Esophagus muscularis mucosa (tissue), 4 donors: ENCODE measurements around the gene CABP4. TPM values are rescaled to one million over a fixed set of nuclear protein-coding genes. Genes with fewer than 3 reads are reported as not detected.
A peak's percentile ranks its signal among the peaks of the same experiment; 100 is the strongest.
"Not testable (repeated sequence)": the region's sequence is repeated elsewhere in the genome, so short reads cannot be mapped to it uniquely, and the experiment has no call there.

Source experiments
- DNase-seq: peaks from one replicate; pipeline ENCODE4 v3.0.0-alpha.2; 2017; ENCODE audit errors: extremely low spot score
- H3K27ac ChIP-seq, 4 donors: fragments of 200-600 bp; sonication (generic); replicated peaks in 1 of 4; 1 replicate in 3 of 4; 2 replicates in 1 of 4; pipeline ENCODE4 v1.5.1; 2016 to 2019; ENCODE audit warnings: mild to moderate bottlenecking in 1 of 4
- H3K27me3 ChIP-seq, 4 donors: fragments of 200-600 bp; sonication (generic); one replicate each; pipeline versions ENCODE4 v1.5.1 to v1.6.0; 2016 to 2019
- H3K36me3 ChIP-seq, 4 donors: fragments of 200-600 bp; sonication (generic); one replicate each; pipeline ENCODE4 v1.5.1; 2016 to 2019
- H3K4me1 ChIP-seq, 4 donors: fragments of 200-600 bp; sonication (generic); one replicate each; pipeline ENCODE4 v1.5.1; 2016 to 2019
- H3K4me3 ChIP-seq, 4 donors: fragments of 200-600 bp; sonication (generic); 1 replicate in 2 of 4; 2 replicates in 2 of 4; pipeline ENCODE4 v1.5.1; 2016 to 2019; ENCODE audit warnings: mild to moderate bottlenecking in 4 of 4, moderate library complexity in 1 of 4
- H3K9me3 ChIP-seq, 4 donors: fragments of 200-600 bp; sonication (generic); 1 replicate in 3 of 4; 2 replicates in 1 of 4; pipeline ENCODE4 v1.5.1; 2016 to 2019
- EP300 ChIP-seq: sonication (generic); formaldehyde crosslinking; IDR thresholded peaks from one replicate; pipeline ENCODE4 v1.6.1; 2017; ENCODE audit warnings: antibody characterized with exemption
- POLR2A ChIP-seq: fragments of 450-650 bp; IDR thresholded peaks from one replicate; pipeline ENCODE4 v1.6.1; 2017; ENCODE audit warnings: antibody characterized with exemption, moderate library complexity, mild to moderate bottlenecking, low read depth
- POLR2AphosphoS5 ChIP-seq, 2 donors: sonication (generic); formaldehyde crosslinking; IDR thresholded peaks; one replicate each; pipeline ENCODE4 v1.6.1; 2017; ENCODE audit warnings: antibody characterized with exemption in 2 of 2
- WGBS: methylation state at CpG from one replicate; pipeline ENCODE4 v1.1.5; 2018; 5-methylcytosine and 5-hydroxymethylcytosine counted together
- intact Hi-C: fragments of 100-400 bp; cut with DNase I; formaldehyde crosslinking; loops from one replicate; pipeline ENCODE4 v1.15.1; 2023
- total RNA-seq, 4 donors: library from RNA; depleted of rRNA; stranded (reverse); fragments of >200 nt; gene quantifications; one replicate each; pipeline versions ENCODE4 v1.1.0 to v1.2.1, GENCODE V29; 2016
- TF ChIP-seq, protein P1 (sequence below), 3 experiments: fragments of 200-600 bp in 2 of 3; fragments of 450-650 bp in 1 of 3; sonication (generic) in 2 of 3; IDR thresholded peaks; one replicate each; pipeline ENCODE4 v1.5.1; 2017 to 2019; ENCODE audit warnings: antibody characterized with exemption in 3 of 3, mild to moderate bottlenecking in 2 of 3, moderate library complexity in 1 of 3

The CABP4 gene
- total RNA-seq, 4 donors from 2014 or later, result 0.50 to 2.9 (median 1.5) TPM

DNA sequence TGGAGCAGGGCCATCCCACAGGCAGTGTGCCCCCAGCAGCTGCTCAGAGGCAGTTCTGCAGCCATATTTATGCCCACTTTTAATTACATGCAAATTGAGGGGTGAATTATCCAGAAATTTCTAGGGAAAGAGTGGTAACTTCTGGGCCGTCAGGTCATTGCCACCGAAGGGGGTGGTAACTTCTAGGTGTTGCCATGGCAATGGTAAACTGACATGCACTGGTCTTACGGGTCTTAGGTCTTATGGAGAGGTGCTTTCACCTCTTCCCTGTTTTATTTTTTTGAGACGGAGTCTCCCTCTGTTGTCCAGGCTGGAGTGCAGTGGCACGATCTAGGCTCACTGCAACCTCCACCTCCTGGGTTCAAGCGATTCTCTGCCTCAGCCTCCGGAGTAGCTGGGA is 17.7 kb downstream of the CABP4 start:
- H3K9me3 ChIP-seq, result no peaks in the 10 kb centered on the region
- TF ChIP-seq EP300 (no peak), POLR2A (no peak), POLR2AphosphoS5 (IDR thresholded peaks at IDR 0.05) (no peak)
- TF ChIP-seq, protein P1, sequence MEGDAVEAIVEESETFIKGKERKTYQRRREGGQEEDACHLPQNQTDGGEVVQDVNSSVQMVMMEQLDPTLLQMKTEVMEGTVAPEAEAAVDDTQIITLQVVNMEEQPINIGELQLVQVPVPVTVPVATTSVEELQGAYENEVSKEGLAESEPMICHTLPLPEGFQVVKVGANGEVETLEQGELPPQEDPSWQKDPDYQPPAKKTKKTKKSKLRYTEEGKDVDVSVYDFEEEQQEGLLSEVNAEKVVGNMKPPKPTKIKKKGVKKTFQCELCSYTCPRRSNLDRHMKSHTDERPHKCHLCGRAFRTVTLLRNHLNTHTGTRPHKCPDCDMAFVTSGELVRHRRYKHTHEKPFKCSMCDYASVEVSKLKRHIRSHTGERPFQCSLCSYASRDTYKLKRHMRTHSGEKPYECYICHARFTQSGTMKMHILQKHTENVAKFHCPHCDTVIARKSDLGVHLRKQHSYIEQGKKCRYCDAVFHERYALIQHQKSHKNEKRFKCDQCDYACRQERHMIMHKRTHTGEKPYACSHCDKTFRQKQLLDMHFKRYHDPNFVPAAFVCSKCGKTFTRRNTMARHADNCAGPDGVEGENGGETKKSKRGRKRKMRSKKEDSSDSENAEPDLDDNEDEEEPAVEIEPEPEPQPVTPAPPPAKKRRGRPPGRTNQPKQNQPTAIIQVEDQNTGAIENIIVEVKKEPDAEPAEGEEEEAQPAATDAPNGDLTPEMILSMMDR (IDR thresholded peaks at IDR 0.05), result no peak
- WGBS, result 84% methylated on average over 7 of the region's 7 CpGs
- H3K4me3 ChIP-seq, result no peak overlapping the region
- H3K27ac ChIP-seq, result no peak overlapping the region
- H3K27me3 ChIP-seq, result no peaks in the 10 kb centered on the region
- no peak for DNase-seq
- peaks cover 6 to 17% (median 16%) of the 10 kb centered on the region in 4 donors for H3K4me1 ChIP-seq
- H3K36me3 ChIP-seq, result no peaks in the 10 kb centered on the region
- intact Hi-C loops, result no loop called here

DNA sequence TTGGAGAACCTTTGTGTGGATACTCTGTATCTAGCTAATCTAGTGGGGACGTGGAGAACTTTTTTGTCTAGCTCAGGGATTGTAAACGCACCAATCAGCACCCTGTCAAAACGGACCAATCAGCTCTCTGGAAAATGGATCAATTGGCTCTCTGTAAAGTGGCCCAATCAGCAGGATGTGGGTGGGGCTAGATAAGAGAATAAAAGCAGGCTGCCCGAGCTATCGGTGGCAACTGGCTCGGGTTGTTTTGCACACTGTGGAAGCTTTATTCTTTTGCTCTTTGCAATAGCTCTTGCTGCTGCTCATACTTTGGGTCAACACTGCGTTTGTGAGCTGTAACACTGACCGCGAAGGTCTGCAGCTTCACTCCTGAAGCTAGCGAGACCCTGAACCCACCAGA is 21.5 kb downstream of the CABP4 start:
- intact Hi-C loops, H3K27ac ChIP-seq, H3K36me3 ChIP-seq, H3K9me3 ChIP-seq, H3K4me3 ChIP-seq, H3K27me3 ChIP-seq, DNase-seq, H3K4me1 ChIP-seq: not testable (repeated sequence)
- WGBS, result 81% methylated on average over 10 of the region's 10 CpGs

DNA sequence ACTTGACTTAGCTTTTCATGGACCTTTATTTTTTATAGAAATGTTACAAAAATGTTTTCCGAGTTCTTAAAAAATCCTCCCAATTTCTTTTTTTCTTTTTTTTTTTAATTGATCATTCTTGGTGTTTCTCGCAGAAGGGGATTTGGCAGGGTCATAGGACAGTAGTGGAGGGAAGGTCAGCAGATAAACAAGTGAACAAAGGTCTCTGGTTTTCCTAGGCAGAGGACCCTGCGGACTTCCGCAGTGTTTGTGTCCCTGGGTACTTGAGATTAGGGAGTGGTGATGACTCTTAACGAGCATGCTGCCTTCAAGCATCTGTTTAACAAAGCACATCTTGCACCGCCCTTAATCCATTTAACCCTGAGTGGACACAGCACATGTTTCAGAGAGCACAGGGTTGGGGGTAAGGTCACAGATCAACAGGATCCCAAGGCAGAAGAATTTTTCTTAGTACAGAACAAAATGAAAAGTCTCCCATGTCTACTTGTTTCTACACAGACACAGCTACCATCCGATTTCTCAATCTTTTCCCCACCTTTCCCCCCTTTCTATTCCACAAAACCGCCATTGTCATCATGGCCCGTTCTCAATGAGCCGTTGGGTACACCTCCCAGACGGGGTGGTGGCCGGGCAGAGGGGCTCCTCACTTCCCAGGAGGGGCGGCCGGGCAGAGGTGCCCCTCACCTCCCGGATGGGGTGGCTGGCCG is 22.3 kb downstream of the CABP4 start:
- DNase-seq, intact Hi-C loops, H3K4me3 ChIP-seq, H3K36me3 ChIP-seq, H3K27ac ChIP-seq, H3K27me3 ChIP-seq, H3K9me3 ChIP-seq, H3K4me1 ChIP-seq: not testable (repeated sequence)
- WGBS, result 80% methylated on average over 15 of the region's 16 CpGs

DNA sequence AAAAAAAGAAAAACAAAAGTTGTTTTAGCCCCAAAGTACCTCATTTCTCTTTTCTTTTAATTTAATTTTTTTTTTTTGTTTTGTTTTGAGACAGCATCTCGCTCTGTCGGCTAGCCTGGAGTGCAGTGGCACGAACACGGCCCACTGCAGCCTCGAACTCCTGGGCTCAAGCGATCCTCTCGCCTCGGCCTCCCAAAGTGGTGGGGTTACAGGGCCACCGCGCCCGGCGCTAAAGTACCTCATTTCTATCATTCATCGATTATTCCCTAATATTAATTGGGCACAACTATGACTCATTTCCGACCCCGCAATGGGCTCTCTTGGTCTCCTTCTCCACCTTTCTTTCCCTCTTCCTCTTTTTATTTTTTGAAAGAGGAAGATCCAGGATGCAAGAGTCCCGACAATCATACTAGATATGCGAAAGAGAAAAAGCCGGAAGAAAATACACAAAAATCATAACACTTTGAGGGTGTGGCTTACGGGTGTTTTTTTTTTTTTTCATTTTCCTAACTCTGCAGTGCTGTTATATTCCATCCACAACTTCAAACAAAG is 27.2 kb downstream of the CABP4 start:
- Histone ChIP-seq H3K36me3 (peaks cover 4 to 18% (median 6%) of the 10 kb centered on the region in 4 donors), H3K4me1 (peaks cover 18 to 43% (median 38%) of the 10 kb centered on the region in 4 donors), H3K27me3 (no peaks in the 10 kb centered on the region), H3K27ac (peak overlapping the region; percentile 80 to 87 (median 82)), H3K9me3 (no peaks in the 10 kb centered on the region), H3K4me3 (peak overlapping the region; percentile 58 to 72 (median 62))
- no peak for DNase-seq
- TF ChIP-seq, protein P1 (IDR thresholded peaks at IDR 0.05), result no peak
- peak; percentile 29 for TF ChIP-seq EP300
- WGBS, result 55% methylated on average over 19 of the region's 19 CpGs
- intact Hi-C loops, result no loop called here

DNA sequence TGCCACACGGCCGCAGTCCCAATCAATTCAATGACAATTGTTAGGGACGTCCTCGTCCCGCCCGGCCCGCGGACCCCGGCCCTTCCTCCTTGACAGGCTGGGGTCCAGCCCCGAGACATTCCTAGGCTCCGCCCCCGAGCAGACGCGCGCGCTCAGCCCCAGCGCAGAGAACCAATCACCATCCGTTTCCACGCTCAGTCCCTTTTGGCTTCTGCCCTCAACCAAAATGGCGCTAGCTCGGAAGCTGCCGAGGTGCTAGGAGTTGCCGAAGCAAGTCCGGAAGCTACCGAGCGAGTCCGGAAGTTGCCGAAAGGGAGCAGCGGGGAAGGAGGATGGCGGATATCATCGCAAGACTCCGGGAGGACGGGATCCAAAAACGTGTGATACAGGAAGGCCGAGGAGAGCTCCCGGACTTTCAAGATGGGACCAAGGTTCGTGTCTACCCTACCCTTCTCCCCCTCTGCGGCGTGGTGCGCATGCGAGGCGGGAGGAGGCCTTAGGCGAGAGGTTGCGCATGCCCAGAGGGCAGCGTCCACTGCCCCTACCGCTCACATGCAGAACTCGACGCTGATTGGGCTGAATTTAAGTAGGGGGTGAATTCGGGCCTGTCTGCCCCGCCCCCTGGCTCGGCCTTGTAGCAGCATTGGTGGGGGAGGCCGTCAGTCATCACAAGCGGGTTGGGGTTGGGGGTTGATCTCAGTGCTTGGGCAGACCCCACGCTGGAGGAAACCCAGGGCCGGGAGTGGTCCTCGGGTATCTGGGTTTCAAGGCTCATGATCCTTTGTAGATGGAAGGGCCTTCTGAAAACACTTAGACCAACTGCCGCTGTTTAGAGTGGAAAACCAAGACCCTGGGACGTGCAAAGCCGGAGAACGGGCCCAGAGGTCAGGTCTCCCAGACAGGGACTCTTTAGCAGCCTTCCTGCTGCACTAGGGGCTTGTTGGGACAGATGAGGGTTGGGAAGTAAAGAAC is 28.0 kb downstream of the CABP4 start, which contains the start of gene AIP:
AIP (plus strand) TSS at position 200 of the 972 bp plus-strand sequence; CDS start at position 333, 133 bp downstream.
- peak; percentile 99 for DNase-seq
- peaks cover 7 to 26% (median 14%) of the 10 kb centered on the region in 4 donors for H3K36me3 ChIP-seq
- intact Hi-C loops, result no loop called here
- TF ChIP-seq POLR2AphosphoS5 (IDR thresholded peaks at IDR 0.05) (peak; percentile 90 to 92), EP300 (no peak), POLR2A (no peak)
- TF ChIP-seq, protein P1 (IDR thresholded peaks at IDR 0.05), result peak in 2 of 3 experiments; percentile 14 to 43
- H3K27me3 ChIP-seq, result no peaks in the 10 kb centered on the region
- peak within 1 kb of the TSS; percentile 58 to 72 (median 62) for H3K4me3 ChIP-seq
- 14% methylated on average over 28 of the region's 60 CpGs for WGBS
- peak within 1 kb of the TSS; percentile 80 to 87 (median 82) for H3K27ac ChIP-seq
- H3K9me3 ChIP-seq, result no peaks in the 10 kb centered on the region
- peaks cover 18 to 43% (median 38%) of the 10 kb centered on the region in 4 donors for H3K4me1 ChIP-seq
